Measurements from ENCODE around the gene KRT75. TPM values are rescaled to one million over a fixed set of nuclear protein-coding genes. Genes with fewer than 3 reads are reported as not detected.
"Not testable (repeated sequence)": the region's sequence is repeated elsewhere in the genome, so short reads cannot be mapped to it uniquely, and the experiment has no call there.

KRT75 gene
- total RNA-seq, 1 experiment from 2014 or later: not detected

DNA sequence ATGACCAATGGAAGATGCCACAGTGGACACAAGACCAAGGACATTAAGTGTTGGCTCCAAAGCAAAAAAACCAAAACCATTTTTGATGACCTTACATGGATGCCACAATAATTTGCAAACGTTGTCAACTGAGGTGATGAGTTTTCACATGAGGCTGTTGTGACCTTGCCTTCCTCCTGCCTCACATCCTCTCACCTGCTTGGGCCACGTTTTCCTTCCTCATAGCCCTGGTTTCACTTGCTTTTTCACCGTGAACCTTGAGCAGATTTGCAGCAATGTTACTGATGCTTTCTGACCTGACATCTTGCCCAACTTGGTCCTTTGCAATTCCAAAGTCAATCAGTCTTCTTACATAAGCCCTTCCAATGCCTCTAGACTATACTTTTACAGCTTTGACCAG lies 14.1 kb upstream of the KRT75 start:
- no peaks in the 10 kb centered on the region for H3K79me2 ChIP-seq (ENCODE audit: insufficient read depth, low read length)
- ChIA-PET CTCF (no interaction called here), POLR2A (no interaction called here), RAD21 (ENCODE audit: low non-redundant PET in 1 of 2, low total read pairs in 2 of 2, uncharacterized antibody in 2 of 2, unreplicated experiment in 2 of 2) (no interaction called here)
- ATAC-seq: no peak
- no peaks in the 10 kb centered on the region for H3K27me3 ChIP-seq (ENCODE audit: insufficient read depth, low read length)
- peaks cover 0 to 14% of the 10 kb centered on the region in 2 experiments; a peak in 2 of 4 replicates for H3K4me1 ChIP-seq (ENCODE audit: control insufficient read depth in 1 of 2, insufficient read depth in 2 of 2, low read length in 2 of 2)
- TF ChIP-seq JUND (IDR thresholded peaks at IDR 0.05) (no peak), POLR2A (IDR thresholded peaks at IDR 0.05; ENCODE audit: borderline replicate concordance, extremely low read depth, insufficient read depth, insufficient read length) (no peak), FOSL1 (IDR thresholded peaks at IDR 0.05; ENCODE audit: low read depth) (no peak), CTCF (IDR thresholded peaks at IDR 0.05 in 2 of 3, conservative IDR thresholded peaks at IDR 0.05 in 1 of 3; ENCODE audit: borderline replicate concordance in 1 of 3, insufficient read depth in 1 of 3, low read depth in 2 of 3, low read length in 2 of 3) (no peak), ZFX (IDR thresholded peaks at IDR 0.05) (no peak), CBX3 (IDR thresholded peaks at IDR 0.05; ENCODE audit: low read depth) (no peak), RAD21 (IDR thresholded peaks at IDR 0.05; ENCODE audit: low read depth) (no peak), TCF7L2 (IDR thresholded peaks at IDR 0.05; ENCODE audit: borderline replicate concordance, extremely low read depth, insufficient read depth, insufficient read length) (no peak), YY1 (IDR thresholded peaks at IDR 0.05; ENCODE audit: extremely low read depth, insufficient replicate concordance, low read depth, low read length) (no peak), ATF3 (IDR thresholded peaks at IDR 0.05) (no peak), SP1 (IDR thresholded peaks at IDR 0.05; ENCODE audit: low read depth) (no peak), MAX (IDR thresholded peaks at IDR 0.05) (no peak)
- TF ChIP-seq, protein P1, sequence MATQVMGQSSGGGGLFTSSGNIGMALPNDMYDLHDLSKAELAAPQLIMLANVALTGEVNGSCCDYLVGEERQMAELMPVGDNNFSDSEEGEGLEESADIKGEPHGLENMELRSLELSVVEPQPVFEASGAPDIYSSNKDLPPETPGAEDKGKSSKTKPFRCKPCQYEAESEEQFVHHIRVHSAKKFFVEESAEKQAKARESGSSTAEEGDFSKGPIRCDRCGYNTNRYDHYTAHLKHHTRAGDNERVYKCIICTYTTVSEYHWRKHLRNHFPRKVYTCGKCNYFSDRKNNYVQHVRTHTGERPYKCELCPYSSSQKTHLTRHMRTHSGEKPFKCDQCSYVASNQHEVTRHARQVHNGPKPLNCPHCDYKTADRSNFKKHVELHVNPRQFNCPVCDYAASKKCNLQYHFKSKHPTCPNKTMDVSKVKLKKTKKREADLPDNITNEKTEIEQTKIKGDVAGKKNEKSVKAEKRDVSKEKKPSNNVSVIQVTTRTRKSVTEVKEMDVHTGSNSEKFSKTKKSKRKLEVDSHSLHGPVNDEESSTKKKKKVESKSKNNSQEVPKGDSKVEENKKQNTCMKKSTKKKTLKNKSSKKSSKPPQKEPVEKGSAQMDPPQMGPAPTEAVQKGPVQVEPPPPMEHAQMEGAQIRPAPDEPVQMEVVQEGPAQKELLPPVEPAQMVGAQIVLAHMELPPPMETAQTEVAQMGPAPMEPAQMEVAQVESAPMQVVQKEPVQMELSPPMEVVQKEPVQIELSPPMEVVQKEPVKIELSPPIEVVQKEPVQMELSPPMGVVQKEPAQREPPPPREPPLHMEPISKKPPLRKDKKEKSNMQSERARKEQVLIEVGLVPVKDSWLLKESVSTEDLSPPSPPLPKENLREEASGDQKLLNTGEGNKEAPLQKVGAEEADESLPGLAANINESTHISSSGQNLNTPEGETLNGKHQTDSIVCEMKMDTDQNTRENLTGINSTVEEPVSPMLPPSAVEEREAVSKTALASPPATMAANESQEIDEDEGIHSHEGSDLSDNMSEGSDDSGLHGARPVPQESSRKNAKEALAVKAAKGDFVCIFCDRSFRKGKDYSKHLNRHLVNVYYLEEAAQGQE (IDR thresholded peaks at IDR 0.05; ENCODE audit: low read depth): no peak
- TF ChIP-seq, protein P2, sequence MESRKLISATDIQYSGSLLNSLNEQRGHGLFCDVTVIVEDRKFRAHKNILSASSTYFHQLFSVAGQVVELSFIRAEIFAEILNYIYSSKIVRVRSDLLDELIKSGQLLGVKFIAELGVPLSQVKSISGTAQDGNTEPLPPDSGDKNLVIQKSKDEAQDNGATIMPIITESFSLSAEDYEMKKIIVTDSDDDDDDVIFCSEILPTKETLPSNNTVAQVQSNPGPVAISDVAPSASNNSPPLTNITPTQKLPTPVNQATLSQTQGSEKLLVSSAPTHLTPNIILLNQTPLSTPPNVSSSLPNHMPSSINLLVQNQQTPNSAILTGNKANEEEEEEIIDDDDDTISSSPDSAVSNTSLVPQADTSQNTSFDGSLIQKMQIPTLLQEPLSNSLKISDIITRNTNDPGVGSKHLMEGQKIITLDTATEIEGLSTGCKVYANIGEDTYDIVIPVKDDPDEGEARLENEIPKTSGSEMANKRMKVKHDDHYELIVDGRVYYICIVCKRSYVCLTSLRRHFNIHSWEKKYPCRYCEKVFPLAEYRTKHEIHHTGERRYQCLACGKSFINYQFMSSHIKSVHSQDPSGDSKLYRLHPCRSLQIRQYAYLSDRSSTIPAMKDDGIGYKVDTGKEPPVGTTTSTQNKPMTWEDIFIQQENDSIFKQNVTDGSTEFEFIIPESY (IDR thresholded peaks at IDR 0.05; ENCODE audit: extremely low read depth, insufficient replicate concordance, low read length): no peak
- H2AFZ ChIP-seq (ENCODE audit: low read depth, low read length, poor library complexity, severe bottlenecking): no peak overlapping the region
- H3K9me3 ChIP-seq (ENCODE audit: control insufficient read depth in 1 of 2, insufficient read depth in 1 of 2, low read depth in 1 of 2, low read length in 2 of 2): no peaks in the 10 kb centered on the region
- no peak overlapping the region for H3K4me3 ChIP-seq (replicated peaks in 1 of 2; ENCODE audit: low read depth in 1 of 2, low read length in 2 of 2)
- H3K27ac ChIP-seq (ENCODE audit: low read depth, low read length): no peak overlapping the region
- H3K4me2 ChIP-seq (ENCODE audit: low read length): no peak overlapping the region
- DNase-seq (ENCODE audit: low read depth, low spot score): no peak
- no peaks in the 10 kb centered on the region for H3K36me3 ChIP-seq (ENCODE audit: control insufficient read depth in 1 of 2, insufficient read depth in 2 of 2, low read length in 2 of 2)
- no peaks in the 10 kb centered on the region for H4K20me1 ChIP-seq (ENCODE audit: insufficient read depth)
- intact Hi-C loops (cut with micrococcal nuclease): no loop called here
- BruUV-seq (replicated peaks): no TSS peak
- no peaks in the 10 kb centered on the region for H3K9me2 ChIP-seq (ENCODE audit: insufficient read depth)
- no peak overlapping the region for H3K9ac ChIP-seq (ENCODE audit: low read length)

GRCh38 chr12:52447196-52447595 lies 13.0 kb upstream of the KRT75 start:
- POLR2A ChIA-PET; H3K27ac ChIP-seq (ENCODE audit: low read depth, low read length); intact Hi-C loops (cut with micrococcal nuclease): not testable (repeated sequence)

More at GRCh38 chr12:52447196-52447595, 13.0 kb upstream of the KRT75 start:
- H3K9me2 ChIP-seq (ENCODE audit: insufficient read depth); H3K9me3 ChIP-seq (ENCODE audit: control insufficient read depth in 1 of 2, insufficient read depth in 1 of 2, low read depth in 1 of 2, low read length in 2 of 2); H3K9ac ChIP-seq (ENCODE audit: low read length); BruUV-seq (replicated peaks); H3K4me2 ChIP-seq (ENCODE audit: low read length); H4K20me1 ChIP-seq (ENCODE audit: insufficient read depth); RAD21 ChIA-PET (ENCODE audit: low non-redundant PET in 1 of 2, low total read pairs in 2 of 2, uncharacterized antibody in 2 of 2, unreplicated experiment in 2 of 2); H3K36me3 ChIP-seq (ENCODE audit: control insufficient read depth in 1 of 2, insufficient read depth in 2 of 2, low read length in 2 of 2); H3K79me2 ChIP-seq (ENCODE audit: insufficient read depth, low read length); H3K27me3 ChIP-seq (ENCODE audit: insufficient read depth, low read length); H2AFZ ChIP-seq (ENCODE audit: low read depth, low read length, poor library complexity, severe bottlenecking); ATAC-seq; H3K4me3 ChIP-seq (replicated peaks in 1 of 2; ENCODE audit: low read depth in 1 of 2, low read length in 2 of 2); CTCF ChIA-PET; DNase-seq (ENCODE audit: low read depth, low spot score): not testable (repeated sequence)
- peaks cover 10 to 24% of the 10 kb centered on the region in 2 experiments for H3K4me1 ChIP-seq (ENCODE audit: control insufficient read depth in 1 of 2, insufficient read depth in 2 of 2, low read length in 2 of 2)
